Activated CD8-positive, alpha-beta memory T cell treated with anti-CD3 and anti-CD28 coated beads for 1 hour (primary cell): Measurements from ENCODE around the gene EAF1.
"Not testable (repeated sequence)": the region's sequence is repeated elsewhere in the genome, so short reads cannot be mapped to it uniquely, and the experiment has no call there.

Experiments
- DNase-seq, 2 donors: peaks; one replicate each; pipeline ENCODE4 v3.0.0-alpha.2; 2020; ENCODE audit warnings: low read depth in 1 of 2; ENCODE audit errors: extremely low read depth in 1 of 2

Gene EAF1

DNA sequence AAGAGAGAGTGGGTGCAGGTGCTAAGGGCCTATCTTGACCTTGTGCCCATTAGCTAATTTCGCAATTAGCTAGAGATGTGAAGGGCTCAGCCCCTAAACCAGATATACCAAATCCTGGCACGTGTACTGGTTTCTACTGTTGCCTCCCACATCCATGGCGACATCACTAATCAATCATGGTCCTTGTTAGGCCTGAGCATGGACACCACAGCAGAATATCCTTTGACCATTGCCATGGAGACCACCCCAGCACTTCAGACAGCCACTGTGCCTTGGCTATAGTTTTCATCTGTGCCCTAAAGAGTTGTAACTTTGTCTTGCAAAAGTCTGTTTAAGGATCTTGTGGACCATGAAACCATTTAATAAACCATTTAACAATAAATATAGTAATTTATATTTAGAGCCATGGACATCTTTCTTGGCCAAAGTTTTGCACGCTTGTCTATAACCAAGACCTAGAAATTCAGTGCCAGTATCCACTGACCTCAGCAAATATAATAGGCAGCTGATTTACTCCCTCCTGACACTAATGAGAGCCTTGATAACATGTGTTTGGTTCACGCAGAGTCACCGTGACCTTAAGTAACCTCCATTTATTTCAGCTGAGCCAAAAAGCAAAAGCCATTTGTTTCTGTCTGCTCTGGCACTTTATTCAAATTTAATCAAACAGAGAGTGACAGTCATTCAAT lies 50.7 kb downstream of the EAF1 start:
- no peak for DNase-seq

DNA sequence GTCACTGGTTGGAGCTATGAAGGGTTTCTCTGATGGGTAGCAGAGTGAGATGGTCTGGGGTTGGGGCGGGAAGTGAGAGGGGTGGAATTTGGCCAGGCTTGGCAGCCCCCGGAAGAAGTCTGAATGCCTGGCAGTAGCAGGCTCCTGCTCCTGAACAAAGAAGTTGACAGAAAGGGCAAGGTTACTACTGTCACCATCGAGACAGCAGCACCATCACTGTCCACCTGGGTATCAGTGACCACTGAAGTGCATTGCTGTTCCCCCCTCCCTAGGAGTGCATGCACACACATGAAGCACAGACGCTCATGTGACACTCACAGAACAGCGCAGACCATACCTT lies 51.2 kb downstream of the EAF1 start:
- DNase-seq: no peak

DNA sequence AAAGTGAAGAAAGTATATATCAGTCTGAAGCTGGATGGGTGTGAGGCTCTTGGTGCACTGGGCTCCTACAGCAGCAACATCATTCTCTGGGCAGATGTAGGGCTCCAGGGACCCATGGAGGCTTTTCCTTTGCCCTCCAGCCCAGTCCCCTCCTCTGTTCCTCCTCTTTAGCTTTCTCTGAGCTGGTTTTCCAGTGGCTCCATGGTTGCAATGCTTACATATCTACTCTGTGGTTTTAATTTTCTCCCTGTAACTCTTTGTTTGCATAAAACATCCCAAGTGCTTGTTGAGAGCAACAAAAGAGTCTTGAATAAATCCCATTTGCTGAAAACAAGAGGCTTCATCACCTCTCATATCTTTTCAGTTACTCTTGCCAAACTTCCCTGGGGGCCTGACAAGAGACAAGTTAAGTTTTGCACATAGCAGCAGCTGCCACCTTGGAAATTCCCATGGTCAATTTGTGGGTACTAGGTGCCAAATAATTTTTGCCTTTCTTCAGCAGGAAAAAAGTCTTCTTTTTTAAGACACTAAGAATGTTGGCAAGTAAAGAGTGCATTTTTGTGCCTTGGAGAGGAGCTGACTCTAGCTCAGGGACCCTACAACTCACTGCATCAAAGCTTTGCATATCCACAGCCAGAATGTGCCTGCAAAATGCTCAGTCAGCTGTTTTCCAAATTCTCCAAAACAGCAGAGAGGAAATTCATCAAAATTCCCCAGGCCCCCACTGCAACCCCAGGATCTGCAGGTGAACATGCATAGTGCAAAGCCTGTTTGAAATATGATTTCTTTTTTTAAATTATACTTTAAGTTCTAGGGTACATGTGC lies 52.2 kb downstream of the EAF1 start:
- no peak for DNase-seq

DNA sequence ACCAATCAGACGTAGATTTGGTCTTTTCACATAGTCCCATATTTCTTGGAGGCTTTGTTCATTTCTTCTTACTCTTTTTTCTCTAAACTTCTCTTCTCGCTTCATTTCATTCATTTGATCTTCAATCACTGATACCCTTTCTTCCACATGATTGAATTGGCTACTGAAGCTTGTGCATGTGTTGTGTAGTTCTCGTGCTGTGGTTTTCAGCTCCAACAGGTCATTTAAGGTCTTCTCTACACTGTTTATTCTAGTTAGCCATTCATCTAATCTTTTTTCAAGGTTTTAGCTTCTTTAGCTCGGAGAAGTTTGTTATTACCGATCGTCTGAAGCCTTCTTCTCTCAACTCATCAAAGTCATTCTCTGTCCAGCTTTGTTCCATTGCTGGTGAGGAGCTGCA lies 57.2 kb downstream of the EAF1 start:
- not testable (repeated sequence) for DNase-seq

DNA sequence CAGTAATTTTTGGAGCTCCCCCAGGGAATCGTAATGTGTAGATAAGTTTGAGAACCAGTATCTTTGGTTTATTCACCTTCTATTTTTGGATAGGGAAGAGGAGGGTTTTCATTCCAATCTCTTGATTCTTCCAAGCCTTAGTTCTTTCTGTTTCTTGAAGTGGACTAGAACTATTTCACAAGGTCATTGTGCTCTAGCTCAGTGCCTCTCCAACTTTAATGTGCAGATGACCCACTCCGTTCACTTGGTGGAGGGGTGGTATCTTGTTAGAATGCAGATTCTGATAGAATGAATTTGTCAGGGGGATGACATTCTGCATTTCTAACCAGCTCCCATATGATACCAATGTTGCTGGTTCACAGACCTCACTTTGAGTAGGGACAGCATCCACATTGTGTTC lies 58.6 kb downstream of the EAF1 start:
- no peak for DNase-seq

DNA sequence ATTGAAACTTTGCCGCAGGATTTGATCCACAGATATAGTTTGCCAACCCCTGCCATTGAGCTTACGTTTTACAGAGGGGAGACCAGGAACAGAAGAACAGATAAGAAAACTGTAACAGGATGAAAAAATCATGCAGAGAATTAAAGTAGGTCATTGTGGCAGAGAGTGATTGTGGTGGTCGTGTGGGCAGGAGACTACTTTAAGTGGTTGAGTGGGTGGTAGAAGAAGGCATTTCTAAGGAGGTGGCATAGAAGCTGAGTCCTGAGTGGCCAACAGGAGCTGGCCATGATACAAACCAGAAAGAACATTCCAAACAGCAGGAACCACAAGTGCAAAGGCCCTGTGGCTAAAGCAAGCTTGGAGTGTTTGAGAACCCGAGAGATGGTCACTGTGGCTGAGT lies 59.6 kb downstream of the EAF1 start:
- DNase-seq: no peak

DNA sequence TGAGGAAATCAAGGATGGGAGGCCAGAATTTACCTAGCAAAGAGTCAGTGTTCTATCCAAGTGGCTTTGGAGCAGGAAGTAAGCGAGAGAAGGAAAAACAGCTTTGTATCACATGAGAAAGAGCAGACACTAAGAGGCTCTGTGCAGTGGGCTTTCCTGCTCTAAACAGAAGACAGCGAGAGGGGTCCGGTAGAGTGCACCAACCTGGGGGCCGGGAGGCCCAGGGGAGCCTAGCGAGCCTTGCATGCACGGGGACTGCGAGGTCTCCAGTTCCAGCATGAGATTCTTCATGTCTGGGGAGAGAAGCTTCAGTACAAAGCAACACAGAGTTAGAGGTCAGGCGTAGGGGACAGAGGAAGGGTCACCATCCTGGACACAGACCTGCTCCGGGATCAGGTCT lies 60.6 kb downstream of the EAF1 start:
- DNase-seq: no peak

DNA sequence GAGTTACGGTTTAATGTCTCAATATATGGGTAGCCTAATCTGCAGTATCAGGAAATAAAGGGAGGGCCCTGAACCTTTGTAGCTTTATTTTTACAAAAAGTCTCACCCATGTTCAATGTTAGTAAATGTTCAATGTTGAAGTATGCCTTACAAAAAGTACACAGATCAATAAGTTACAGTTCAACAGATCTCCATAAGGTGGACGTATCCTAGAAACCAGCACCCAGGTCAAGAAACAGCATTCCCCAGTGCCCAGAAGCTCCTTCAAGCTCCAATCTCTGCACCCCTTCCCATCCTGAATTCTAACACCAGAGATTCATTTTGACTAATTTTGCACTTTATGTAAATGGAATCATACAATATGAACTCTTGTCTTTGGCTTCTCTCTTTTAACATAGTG lies 62.8 kb downstream of the EAF1 start:
- no peak for DNase-seq

DNA sequence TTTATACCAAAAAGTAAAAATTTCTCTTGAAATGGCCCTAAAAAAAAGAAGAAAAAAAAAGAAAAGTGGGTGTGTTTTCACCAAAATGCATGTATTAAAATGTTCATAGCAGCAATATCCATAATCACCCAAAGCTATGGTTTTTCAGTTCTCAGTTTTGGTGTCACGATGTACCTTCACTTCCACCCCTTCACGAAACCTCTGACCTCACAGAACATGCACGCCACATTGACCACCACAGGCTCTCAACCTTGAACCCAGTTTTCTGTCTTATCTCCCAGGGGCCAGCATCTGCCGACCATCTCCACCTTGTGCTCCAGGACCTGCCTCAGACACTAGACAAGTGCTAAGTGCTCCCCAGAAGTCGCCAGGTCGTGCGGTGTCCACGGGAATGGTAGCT lies 63.7 kb downstream of the EAF1 start:
- no peak for DNase-seq
